Posterior vena cava (tissue), 2 donors: ENCODE results near the gene STON2. TPM values are rescaled to one million over a fixed set of nuclear protein-coding genes. Genes with fewer than 3 reads are reported as not detected.

Source experiments
- DNase-seq: peaks from one replicate; pipeline ENCODE4 v3.0.0-alpha.2; 2020; ENCODE audit warnings: low spot score
- intact Hi-C, 2 donors: fragments of 100-400 bp; cut with DNase I; formaldehyde crosslinking; loops; one replicate each; pipeline versions ENCODE4 v1.14.1 to v1.14.2; 2022 to 2023
- total RNA-seq, 2 donors: library from RNA; stranded (reverse); fragmentation: NEBNext Ultra II Directional; extraction: Animal tissue kit (Norgen Biotek cat#: 25700); gene quantifications; one replicate each; pipeline ENCODE4 v1.2.1, GENCODE V29; 2021
- donor health status: DM: yes; HTN: yes; CAD: no.
- donor health status: DM: yes; HTN: yes; CAD: no.

Gene STON2
- total RNA-seq, 2 donors from 2014 or later: 20.5 to 25.1 TPM

GRCh38 chr14:81344481-81345160 lies 55.5 kb downstream of the STON2 start:
- intact Hi-C loops: no loop called here
- DNase-seq: no peak

DNA sequence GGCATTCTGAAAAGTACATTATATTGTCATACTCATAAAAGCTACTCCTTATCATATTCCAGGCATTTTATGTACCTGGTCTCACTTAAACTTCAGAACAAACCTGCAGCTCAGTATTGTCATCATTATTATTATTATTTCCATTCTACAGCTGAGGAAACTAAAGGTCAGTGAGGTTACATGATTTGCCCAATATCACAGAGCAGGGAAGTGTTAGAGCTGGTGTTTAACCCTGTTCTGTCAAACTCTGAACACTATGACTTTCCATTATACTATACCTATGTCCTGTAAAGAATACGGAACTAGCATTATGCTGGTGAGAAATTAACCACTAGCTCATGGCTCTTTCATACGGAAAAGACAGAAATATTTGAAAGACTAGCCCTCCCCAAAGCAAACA lies 56.4 kb downstream of the STON2 start:
- no peak for DNase-seq
- intact Hi-C loops: no loop called here

- intact Hi-C loops: no loop called here
- DNase-seq: no peak
Measured at GRCh38 chr14:81342850-81343580, 57.1 kb downstream of the STON2 start.

- DNase-seq: no peak
- intact Hi-C loops: no loop called here
Measured at GRCh38 chr14:81341781-81342180, 58.3 kb downstream of the STON2 start.

GRCh38 chr14:81341370-81341769 lies 58.8 kb downstream of the STON2 start:
- DNase-seq: no peak
- intact Hi-C loops: no loop called here

DNA sequence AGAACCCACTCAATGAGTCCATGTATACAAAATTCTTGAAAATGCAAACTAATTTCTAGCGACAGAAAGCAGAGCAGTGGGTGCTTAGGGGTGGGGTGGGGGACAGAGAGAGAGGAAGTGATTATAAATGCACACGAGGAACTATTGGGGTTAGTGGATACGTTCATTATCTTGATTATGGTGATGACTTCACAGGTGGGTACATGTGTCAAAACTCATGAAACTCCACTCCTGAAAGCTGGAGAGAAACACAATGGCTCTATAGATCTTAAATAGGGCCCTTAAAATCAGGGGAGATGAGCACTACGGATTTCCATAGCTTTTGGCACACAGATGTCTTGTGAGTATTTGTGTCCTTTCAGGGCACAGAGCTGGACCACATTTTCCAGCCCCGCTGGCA lies 59.9 kb downstream of the STON2 start:
- intact Hi-C loops: no loop called here
- no peak for DNase-seq

GRCh38 chr14:81337073-81337472 lies 63.1 kb downstream of the STON2 start:
- DNase-seq: no peak
- intact Hi-C loops: no loop called here

GRCh38 chr14:81336009-81336408 lies 64.1 kb downstream of the STON2 start:
- intact Hi-C loops: no loop called here
- no peak for DNase-seq

DNA sequence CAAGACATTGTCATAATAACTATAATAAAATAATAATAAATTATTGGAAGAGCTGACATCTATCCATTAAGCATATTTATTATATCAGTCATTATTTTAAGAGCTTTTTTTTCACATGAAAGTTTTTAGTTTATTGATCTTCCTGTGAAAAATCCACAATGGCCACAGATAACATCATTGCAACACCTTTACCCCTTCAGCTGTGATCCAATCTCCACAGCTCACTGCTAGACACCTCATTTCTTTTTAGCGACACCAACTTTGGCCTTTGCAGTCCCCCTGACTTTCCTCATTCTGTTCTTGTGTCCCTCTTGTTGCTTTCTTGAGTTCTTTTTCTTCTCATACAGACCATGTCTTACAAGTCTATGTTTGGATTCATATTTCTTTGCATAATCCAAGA lies 67.4 kb downstream of the STON2 start:
- DNase-seq: no peak
- intact Hi-C loops: no loop called here

- no peak for DNase-seq
- intact Hi-C loops: loop anchor here in 1 of 2 donors (2.0 kb wide), 1 partner anchor 79 kb away; no protein-coding TSS in a partner anchor
Measured at GRCh38 chr14:81331229-81332021, 68.7 kb downstream of the STON2 start.

DNA sequence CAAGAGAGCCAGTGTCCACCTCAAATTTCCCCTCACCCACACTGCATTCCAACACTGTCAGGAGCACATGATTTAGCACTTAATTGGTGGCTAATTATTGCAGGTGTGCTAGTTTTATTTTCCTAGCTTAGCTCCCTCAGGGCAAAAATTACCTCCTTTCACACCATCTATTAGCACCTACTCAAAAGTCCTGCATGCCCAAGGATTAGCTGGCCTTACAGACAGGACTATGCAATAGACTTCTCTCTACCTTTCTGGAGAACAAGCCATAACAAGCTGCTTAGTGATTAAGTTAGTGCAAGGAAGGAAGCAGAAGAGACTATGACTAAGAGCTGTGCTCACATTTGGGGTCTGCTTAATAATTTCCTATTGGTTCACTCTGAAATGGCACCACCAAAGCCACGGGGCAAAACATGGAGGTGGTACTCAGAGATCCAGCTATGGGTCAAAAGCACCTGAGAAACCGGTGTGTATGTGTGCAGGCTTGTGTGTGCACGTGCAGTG lies 69.5 kb downstream of the STON2 start:
- intact Hi-C loops: loop anchor here in 1 of 2 donors (2.0 kb wide), 1 partner anchor 78 kb away; no protein-coding TSS in a partner anchor
- DNase-seq: no peak

GRCh38 chr14:81329640-81330381 lies 70.3 kb downstream of the STON2 start:
- no peak for DNase-seq
- intact Hi-C loops: loop anchor here in 1 of 2 donors (2.0 kb wide), 1 partner anchor 77 kb away; no protein-coding TSS in a partner anchor

- no peak for DNase-seq
- intact Hi-C loops: no loop called here
Measured at GRCh38 chr14:81326451-81326850, 73.7 kb downstream of the STON2 start.

- intact Hi-C loops: no loop called here
- no peak for DNase-seq
Measured at GRCh38 chr14:81324011-81324410, 76.1 kb downstream of the STON2 start.

GRCh38 chr14:81323093-81323492 lies 77.0 kb downstream of the STON2 start:
- intact Hi-C loops: no loop called here
- DNase-seq: no peak

GRCh38 chr14:81319946-81320345 lies 80.2 kb downstream of the STON2 start:
- no peak for DNase-seq
- intact Hi-C loops: no loop called here

- no peak for DNase-seq
- intact Hi-C loops: no loop called here
Measured at GRCh38 chr14:81319314-81319713, 80.8 kb downstream of the STON2 start.

- no peak for DNase-seq
- intact Hi-C loops: no loop called here
Measured at GRCh38 chr14:81315341-81315740, 84.8 kb downstream of the STON2 start.

GRCh38 chr14:81314443-81315175 lies 85.5 kb downstream of the STON2 start:
- intact Hi-C loops: no loop called here
- no peak for DNase-seq
